BJ (cell line): ENCODE results near the gene ZNF716. TPM values are rescaled to one million over a fixed set of nuclear protein-coding genes. Genes with fewer than 3 reads are reported as not detected.
"Not testable (repeated sequence)": the region's sequence is repeated elsewhere in the genome, so short reads cannot be mapped to it uniquely, and the experiment has no call there.

ENCODE experiments used
- CTCF ChIA-PET: fragments of 350-600 bp; formaldehyde crosslinking; extraction: SDS; loops from one replicate; lab custom pipeline; 2021; ENCODE audit warnings: antibody characterized with exemption, inconsistent platforms; lab: Yijun Ruan, JAX
- POLR2A ChIA-PET: fragments of 300-600 bp; sonication (Branson Sonifier 250); formaldehyde crosslinking; extraction: SDS; loops from one replicate; lab custom pipeline; 2021; ENCODE audit warnings: antibody characterized with exemption; lab: Charles Lee
- DNase-seq: peaks from one replicate; pipeline ENCODE4 v3.0.0-alpha.2; 2011; ENCODE audit warnings: low read depth
- H3K27me3 ChIP-seq: 2 replicates; pipeline ENCODE4 v1.6.0; 2011; ENCODE audit warnings: low read length; ENCODE audit not compliant: control insufficient read depth, insufficient read depth
- H3K36me3 ChIP-seq: 2 replicates; pipeline ENCODE4 v1.5.1; 2011; ENCODE audit warnings: low read length; ENCODE audit not compliant: control insufficient read depth, insufficient read depth
- H3K4me3 ChIP-seq: 2 replicates; pipeline ENCODE4 v1.5.1; 2011; ENCODE audit warnings: low read depth, mild to moderate bottlenecking, control low read depth, low read length
- CTCF ChIP-seq: IDR thresholded peaks from 2 replicates; pipeline ENCODE4 v1.5.1; 2011; ENCODE audit warnings: low read depth, mild to moderate bottlenecking, control low read depth, inconsistent platforms, low read length, moderate library complexity; ENCODE audit not compliant: insufficient read depth
- polyA plus RNA-seq: library from polyadenylated mRNA; depleted of rRNA; stranded (reverse); fragments of >200 nt; gene quantifications from 2 replicates; pipeline ENCODE4 v1.2.3, GENCODE V29; 2011

Gene ZNF716
- polyA plus RNA-seq, 1 experiment: not detected

- POLR2A ChIA-PET: no interaction called here
- no peak overlapping the region for H3K4me3 ChIP-seq
- no peaks in the 10 kb centered on the region for H3K27me3 ChIP-seq
- CTCF ChIA-PET: no interaction called here
- no peaks in the 10 kb centered on the region for H3K36me3 ChIP-seq
- DNase-seq: no peak
- TF ChIP-seq CTCF: no peak
Observed at GRCh38 chr7:57437581-57437980, 12.4 kb upstream of the ZNF716 start.

- DNase-seq: no peak
- Histone ChIP-seq H3K36me3 (no peaks in the 10 kb centered on the region), H3K4me3 (no peak overlapping the region), H3K27me3 (no peaks in the 10 kb centered on the region)
- ChIA-PET POLR2A (no interaction called here), CTCF (no interaction called here)
- TF ChIP-seq CTCF: no peak
Observed at GRCh38 chr7:57438244-57438643, 11.7 kb upstream of the ZNF716 start.

- no peak for TF ChIP-seq CTCF
- CTCF ChIA-PET: no interaction called here
- no peak for DNase-seq
- no peaks in the 10 kb centered on the region for H3K27me3 ChIP-seq
- H3K4me3 ChIP-seq: no peak overlapping the region
- no peaks in the 10 kb centered on the region for H3K36me3 ChIP-seq
- POLR2A ChIA-PET: no interaction called here
Observed at GRCh38 chr7:57443567-57443966, 6.4 kb upstream of the ZNF716 start.

GRCh38 chr7:57469186-57469828 is 19.3 kb downstream of the ZNF716 start:
- DNase-seq, H3K4me3 ChIP-seq, POLR2A ChIA-PET, CTCF ChIA-PET, H3K27me3 ChIP-seq, H3K36me3 ChIP-seq: not testable (repeated sequence)

- H3K4me3 ChIP-seq, CTCF ChIA-PET, H3K27me3 ChIP-seq, DNase-seq, POLR2A ChIA-PET, H3K36me3 ChIP-seq: not testable (repeated sequence)
Observed at GRCh38 chr7:57480304-57480703, 30.3 kb downstream of the ZNF716 start.

- POLR2A ChIA-PET, CTCF ChIA-PET, H3K27me3 ChIP-seq, H3K4me3 ChIP-seq, DNase-seq, H3K36me3 ChIP-seq: not testable (repeated sequence)
Observed at GRCh38 chr7:57485022-57485421, 35.0 kb downstream of the ZNF716 start.

GRCh38 chr7:57487957-57488356 is 38.0 kb downstream of the ZNF716 start:
- POLR2A ChIA-PET: no interaction called here

GRCh38 chr7:57495111-57495510 is 45.1 kb downstream of the ZNF716 start:
- H3K4me3 ChIP-seq, CTCF ChIA-PET, DNase-seq, POLR2A ChIA-PET, H3K36me3 ChIP-seq, H3K27me3 ChIP-seq: not testable (repeated sequence)

More at GRCh38 chr7:57487957-57488356, 38.0 kb downstream of the ZNF716 start:
- CTCF ChIA-PET: no interaction called here
- Histone ChIP-seq H3K27me3 (no peaks in the 10 kb centered on the region), H3K4me3 (no peak overlapping the region), H3K36me3 (no peaks in the 10 kb centered on the region)
- DNase-seq: no peak
- TF ChIP-seq CTCF: no peak
